Gastroesophageal sphincter (tissue), 3 donors: ENCODE results near the gene PSMA7.

Experiments
- EP300 ChIP-seq: sonication (generic); formaldehyde crosslinking; IDR thresholded peaks from one replicate; pipeline ENCODE4 v1.6.1; 2017; ENCODE audit warnings: antibody characterized with exemption, mild to moderate bottlenecking
- POLR2A ChIP-seq, 2 donors: fragments of 450-650 bp; IDR thresholded peaks; one replicate each; pipeline ENCODE4 v1.6.1; 2017; ENCODE audit warnings: antibody characterized with exemption in 2 of 2, mild to moderate bottlenecking in 2 of 2, moderate library complexity in 1 of 2
- POLR2AphosphoS5 ChIP-seq: sonication (generic); formaldehyde crosslinking; IDR thresholded peaks from one replicate; pipeline ENCODE4 v1.6.1; 2017; ENCODE audit warnings: antibody characterized with exemption
- TF ChIP-seq, protein P1 (sequence below), 4 experiments: fragments of 200-600 bp in 2 of 4; fragments of 450-650 bp in 2 of 4; sonication (generic) in 1 of 4; IDR thresholded peaks; one replicate each; pipeline ENCODE4 v1.5.1; 2017 to 2019; ENCODE audit warnings: antibody characterized with exemption in 4 of 4, mild to moderate bottlenecking in 2 of 4, moderate library complexity in 2 of 4

- TF ChIP-seq, protein P1, sequence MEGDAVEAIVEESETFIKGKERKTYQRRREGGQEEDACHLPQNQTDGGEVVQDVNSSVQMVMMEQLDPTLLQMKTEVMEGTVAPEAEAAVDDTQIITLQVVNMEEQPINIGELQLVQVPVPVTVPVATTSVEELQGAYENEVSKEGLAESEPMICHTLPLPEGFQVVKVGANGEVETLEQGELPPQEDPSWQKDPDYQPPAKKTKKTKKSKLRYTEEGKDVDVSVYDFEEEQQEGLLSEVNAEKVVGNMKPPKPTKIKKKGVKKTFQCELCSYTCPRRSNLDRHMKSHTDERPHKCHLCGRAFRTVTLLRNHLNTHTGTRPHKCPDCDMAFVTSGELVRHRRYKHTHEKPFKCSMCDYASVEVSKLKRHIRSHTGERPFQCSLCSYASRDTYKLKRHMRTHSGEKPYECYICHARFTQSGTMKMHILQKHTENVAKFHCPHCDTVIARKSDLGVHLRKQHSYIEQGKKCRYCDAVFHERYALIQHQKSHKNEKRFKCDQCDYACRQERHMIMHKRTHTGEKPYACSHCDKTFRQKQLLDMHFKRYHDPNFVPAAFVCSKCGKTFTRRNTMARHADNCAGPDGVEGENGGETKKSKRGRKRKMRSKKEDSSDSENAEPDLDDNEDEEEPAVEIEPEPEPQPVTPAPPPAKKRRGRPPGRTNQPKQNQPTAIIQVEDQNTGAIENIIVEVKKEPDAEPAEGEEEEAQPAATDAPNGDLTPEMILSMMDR (IDR thresholded peaks at IDR 0.05) = peak in 3 of 4 experiments; percentile 41 to 77 (median 47)
- TF ChIP-seq EP300 = no peak
- no peak for TF ChIP-seq POLR2AphosphoS5
- no peak for TF ChIP-seq POLR2A (IDR thresholded peaks at IDR 0.05)
These were observed 13.6 kb upstream of the PSMA7 start for GRCh38 chr20:62156592-62157386.
